Esophagus squamous epithelium (tissue), 4 donors: Measurements from ENCODE around the gene SMCO3.

Experiments used
- CTCF ChIP-seq, 6 experiments: fragments of 450-650 bp in 4 of 6; fragments of 200-600 bp in 2 of 6; sonication (generic) in 2 of 6; IDR thresholded peaks; one replicate each; pipeline ENCODE4 v1.5.1; 2016 to 2019; ENCODE audit warnings: antibody characterized with exemption in 6 of 6, mild to moderate bottlenecking in 4 of 6, moderate library complexity in 4 of 6
- POLR2A ChIP-seq, 4 donors: fragments of 450-650 bp; IDR thresholded peaks; one replicate each; pipeline ENCODE4 v1.6.1; 2017; ENCODE audit warnings: antibody characterized with exemption in 4 of 4, mild to moderate bottlenecking in 4 of 4, moderate library complexity in 3 of 4

- TF ChIP-seq CTCF (IDR thresholded peaks at IDR 0.05) (no peak), POLR2A (IDR thresholded peaks at IDR 0.05) (no peak)
Observed at GRCh38 chr12:14769466-14769968, 44.5 kb downstream of the SMCO3 start.
